ENCODE data around the gene SMYD3. TPM values are rescaled to one million over a fixed set of nuclear protein-coding genes. Genes with fewer than 3 reads are reported as not detected.

Gene SMYD3
- total and polyA plus RNA-seq, 2 donors (not counting 3 experiments of a cell fraction or from before 2014, with no cell fraction given): 16.0 to 32.1 TPM

DNA sequence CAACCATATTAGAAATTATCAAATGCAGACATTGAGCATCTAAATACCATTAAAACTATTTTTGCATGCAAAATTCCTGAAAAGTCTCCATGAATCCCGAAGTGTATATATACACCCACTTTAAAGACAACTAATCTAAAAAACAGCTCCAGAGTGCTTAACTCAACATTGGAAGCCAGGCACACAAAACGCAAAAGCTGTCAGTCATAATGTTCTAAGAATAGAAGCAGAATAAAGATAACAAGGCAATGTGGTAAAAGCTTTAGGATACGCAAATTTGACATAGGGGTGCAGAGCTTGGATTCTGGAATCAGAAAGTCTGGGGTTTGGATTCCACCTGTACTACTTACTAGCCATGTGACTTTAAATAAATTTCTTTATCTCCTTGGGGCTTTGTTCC lies 62.5 kb downstream of the SMYD3 start:
- intact Hi-C loops (cut with micrococcal nuclease): no loop called here
- H3K36me3 ChIP-seq (ENCODE audit: control insufficient read depth in 2 of 2, extremely low read depth in 1 of 2, insufficient read depth in 2 of 2, low read length in 2 of 2): no peaks in the 10 kb centered on the region
- no peak overlapping the region for H3K4me2 ChIP-seq (ENCODE audit: insufficient read depth, low read length)
- H3K4me1 ChIP-seq (ENCODE audit: control insufficient read depth, extremely low read depth, insufficient read depth, low read length): no peaks in the 10 kb centered on the region
- no peaks in the 10 kb centered on the region for H4K20me1 ChIP-seq (replicated peaks; ENCODE audit: control insufficient read depth, extremely low read depth, insufficient read depth, low read length)
- no peak overlapping the region for H2AFZ ChIP-seq (ENCODE audit: low read depth, low read length)
- H3K9ac ChIP-seq (replicated peaks; ENCODE audit: extremely low read depth, insufficient read depth, low read length): no peak overlapping the region
- no peaks in the 10 kb centered on the region for H3K9me3 ChIP-seq (replicated peaks; ENCODE audit: control insufficient read depth, insufficient read depth, low read length)
- TF ChIP-seq JUN (IDR thresholded peaks at IDR 0.05; ENCODE audit: borderline replicate concordance, insufficient read depth, insufficient read length, low read depth) (no peak), POLR2A (IDR thresholded peaks at IDR 0.05; ENCODE audit: low read depth, low read length) (no peak), CTCF (IDR thresholded peaks at IDR 0.05; ENCODE audit: extremely low read depth in 1 of 2, insufficient read depth in 1 of 2, low read depth in 1 of 2, low read length in 2 of 2) (no peak), MAX (IDR thresholded peaks at IDR 0.05; ENCODE audit: insufficient read depth, insufficient read length) (no peak), MYC (IDR thresholded peaks at IDR 0.05; ENCODE audit: low read depth, low read length) (no peak), FOS (IDR thresholded peaks at IDR 0.05; ENCODE audit: borderline replicate concordance, insufficient read depth, low read length) (no peak), POLR2AphosphoS5 (IDR thresholded peaks at IDR 0.05; ENCODE audit: insufficient read depth, low read depth, low read length) (no peak), EZH2 (IDR thresholded peaks at IDR 0.05; ENCODE audit: borderline replicate concordance, low read depth, low read length, severe bottlenecking) (no peak), GATA2 (IDR thresholded peaks at IDR 0.05; ENCODE audit: insufficient read depth, insufficient read length, low read depth, low read length) (no peak)
- ChIA-PET CTCF (interaction anchor here (1.1 kb wide), 1 partner anchor 10 kb away, joined by 3 read pairs; no protein-coding TSS in a partner anchor), POLR2A (no interaction called here)
- H3K9me1 ChIP-seq (replicated peaks; ENCODE audit: control insufficient read depth, extremely low read depth, insufficient read depth, low read length): no peaks in the 10 kb centered on the region
- no peak for DNase-seq (ENCODE audit: low read depth, low spot score)
- no TSS peak for BruUV-seq (replicated peaks)
- dilution Hi-C loops (cut with MboI; ENCODE audit: extremely low pct_ligation_motif_present, low sequenced_read_pairs): no loop called here
- H3K27ac ChIP-seq (ENCODE audit: insufficient read depth, low read depth, low read length): no peak overlapping the region
- H3K27me3 ChIP-seq (ENCODE audit: control insufficient read depth in 2 of 2, insufficient read depth in 2 of 2, low read length in 2 of 2): no peaks in the 10 kb centered on the region
- H3K79me2 ChIP-seq (ENCODE audit: control insufficient read depth, insufficient read depth, low read length): no peaks in the 10 kb centered on the region
- H3K4me3 ChIP-seq (replicated peaks in 1 of 3; ENCODE audit: insufficient read depth in 1 of 3, low read depth in 1 of 3, low read length in 3 of 3): no peak overlapping the region
- no peak for FAIRE-seq
